SW 1271 (cell line): ENCODE results near the gene KIF1C.
A peak's percentile ranks its signal among the peaks of the same experiment; 100 is the strongest.

ENCODE experiments used
- DNase-seq, 2 experiments: peaks; one replicate each; lab custom pipeline; 2025; lab: John Stamatoyannopoulos, UW

Gene KIF1C

GRCh38 chr17:4997302-4998026 is at the start of gene KIF1C, which contains the start of gene INCA1:
KIF1C (plus strand) TSS chr17:4997950; CDS start chr17:5000247, 2,297 bp downstream.
INCA1 (minus strand) TSS chr17:4997522; CDS start chr17:4994437, 3,085 bp downstream.
- peak; percentile 68 to 78 for DNase-seq

GRCh38 chr17:4948166-4948930 is 49.4 kb upstream of the KIF1C start, which contains the start of gene PFN1:
PFN1 (minus strand) TSS chr17:4948530; CDS start chr17:4948394, 136 bp downstream.
- DNase-seq = peak; percentile 69 to 85

DNA sequence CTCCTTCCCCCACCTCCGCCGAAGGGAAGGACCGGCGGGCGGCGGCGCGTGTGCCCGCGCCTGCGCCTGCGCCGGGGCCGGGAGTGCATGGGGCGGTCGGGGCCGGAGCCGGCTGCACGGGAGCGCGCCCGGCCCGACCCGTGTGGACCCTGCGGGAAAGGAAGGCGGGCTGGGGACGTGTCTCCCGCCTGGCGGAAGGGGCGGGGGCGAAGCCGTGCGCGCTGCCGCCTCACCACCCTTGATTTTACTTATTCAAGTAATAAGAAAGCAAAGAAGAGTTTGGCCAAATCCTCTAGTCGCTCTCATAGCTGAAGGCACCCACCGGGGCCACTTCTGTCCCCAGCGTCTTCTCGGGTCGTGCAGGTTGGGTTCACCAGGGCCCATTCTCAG is 48.8 kb upstream of the KIF1C start:
- peak; percentile 40 to 85 for DNase-seq

GRCh38 chr17:4949321-4950074 is 48.3 kb upstream of the KIF1C start:
- peak; percentile 49 to 80 for DNase-seq

- DNase-seq = peak in 1 of 2 experiments; percentile 47
Measured at GRCh38 chr17:4950075-4950745, 47.5 kb upstream of the KIF1C start.

- no peak for DNase-seq
Measured at GRCh38 chr17:4950746-4951204, 47.0 kb upstream of the KIF1C start, which contains the start of gene ENO3. ENO3 (plus strand) TSS chr17:4951119; CDS start chr17:4951830, 711 bp downstream.

DNA sequence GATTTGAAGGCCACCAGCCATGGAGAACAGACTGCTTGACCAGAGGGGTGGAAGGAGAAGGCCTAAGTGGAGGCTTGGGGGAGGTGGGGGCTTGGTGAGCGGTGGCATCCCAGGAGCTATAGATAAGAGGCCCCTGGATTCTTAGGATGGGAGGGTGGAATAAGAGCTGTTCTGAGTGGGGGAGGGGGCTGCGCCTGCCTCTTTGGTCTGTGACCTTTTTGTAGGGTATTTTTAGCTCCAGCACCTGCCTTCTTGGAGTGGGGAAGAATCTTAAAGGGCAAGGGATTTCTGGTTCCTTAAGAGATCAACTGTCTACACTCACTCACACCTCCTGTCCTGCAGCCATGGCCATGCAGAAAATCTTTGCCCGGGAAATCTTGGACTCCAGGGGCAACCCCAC is 46.3 kb upstream of the KIF1C start:
- no peak for DNase-seq

GRCh38 chr17:4953451-4953961 is 44.2 kb upstream of the KIF1C start:
- no peak for DNase-seq

GRCh38 chr17:4955091-4955490 is 42.7 kb upstream of the KIF1C start:
- no peak for DNase-seq

DNA sequence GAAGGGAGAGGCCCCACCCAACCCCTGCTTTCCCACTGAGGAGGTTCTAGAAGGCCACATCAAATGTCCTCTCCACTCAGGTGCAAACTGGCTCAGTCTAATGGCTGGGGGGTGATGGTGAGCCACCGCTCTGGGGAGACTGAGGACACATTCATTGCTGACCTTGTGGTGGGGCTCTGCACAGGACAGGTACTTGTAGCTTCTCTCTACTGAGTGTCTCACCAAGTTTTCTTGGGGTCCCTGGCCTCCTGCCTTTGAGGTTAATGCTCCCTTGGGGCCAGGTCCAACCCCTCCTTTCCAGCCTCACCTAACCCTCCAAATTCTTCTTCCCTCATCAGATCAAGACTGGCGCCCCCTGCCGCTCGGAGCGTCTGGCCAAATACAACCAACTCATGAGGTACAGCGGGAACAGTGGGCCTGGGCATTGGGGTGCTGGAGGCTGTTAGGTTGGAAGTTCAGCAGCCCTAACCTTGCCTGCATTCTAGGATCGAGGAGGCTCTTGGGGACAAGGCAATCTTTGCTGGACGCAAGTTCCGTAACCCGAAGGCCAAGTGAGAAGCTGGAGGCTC is 41.2 kb upstream of the KIF1C start:
- no peak for DNase-seq

- DNase-seq = no peak
Measured at GRCh38 chr17:4958102-4958501, 39.6 kb upstream of the KIF1C start.

- DNase-seq = no peak
Measured at GRCh38 chr17:4959261-4959965, 38.3 kb upstream of the KIF1C start.

DNA sequence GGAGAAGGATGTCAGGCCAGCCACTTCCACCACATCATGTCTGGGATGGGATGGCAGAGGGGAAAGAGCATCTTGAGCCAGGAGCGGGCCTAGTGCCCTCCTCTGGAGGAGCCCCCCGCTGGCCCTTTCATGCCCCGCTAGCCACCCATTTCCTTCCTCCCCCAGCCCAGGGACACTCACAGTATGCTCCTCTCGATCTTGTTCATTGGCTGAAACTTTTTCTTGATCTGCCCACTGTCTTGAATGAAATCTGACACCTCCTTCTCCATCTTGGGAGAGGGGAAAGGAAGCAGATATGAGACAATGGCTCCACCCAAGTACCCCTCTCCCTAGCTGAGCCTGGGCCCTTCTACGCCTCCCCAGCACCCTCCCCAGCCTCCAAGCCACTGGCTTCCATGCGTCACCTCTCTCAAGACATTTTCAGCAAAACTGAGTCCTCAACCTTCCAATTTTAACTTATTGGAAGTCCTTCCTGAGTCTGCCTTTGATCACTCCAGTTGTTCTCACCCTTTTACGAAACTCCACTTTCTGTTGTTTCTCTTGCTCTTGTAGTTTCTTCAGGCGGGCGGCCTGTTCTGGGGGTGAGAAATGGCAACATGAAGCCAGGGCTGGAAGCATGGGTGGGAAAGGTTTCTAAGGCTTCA is 37.3 kb upstream of the KIF1C start:
- DNase-seq = no peak

DNA sequence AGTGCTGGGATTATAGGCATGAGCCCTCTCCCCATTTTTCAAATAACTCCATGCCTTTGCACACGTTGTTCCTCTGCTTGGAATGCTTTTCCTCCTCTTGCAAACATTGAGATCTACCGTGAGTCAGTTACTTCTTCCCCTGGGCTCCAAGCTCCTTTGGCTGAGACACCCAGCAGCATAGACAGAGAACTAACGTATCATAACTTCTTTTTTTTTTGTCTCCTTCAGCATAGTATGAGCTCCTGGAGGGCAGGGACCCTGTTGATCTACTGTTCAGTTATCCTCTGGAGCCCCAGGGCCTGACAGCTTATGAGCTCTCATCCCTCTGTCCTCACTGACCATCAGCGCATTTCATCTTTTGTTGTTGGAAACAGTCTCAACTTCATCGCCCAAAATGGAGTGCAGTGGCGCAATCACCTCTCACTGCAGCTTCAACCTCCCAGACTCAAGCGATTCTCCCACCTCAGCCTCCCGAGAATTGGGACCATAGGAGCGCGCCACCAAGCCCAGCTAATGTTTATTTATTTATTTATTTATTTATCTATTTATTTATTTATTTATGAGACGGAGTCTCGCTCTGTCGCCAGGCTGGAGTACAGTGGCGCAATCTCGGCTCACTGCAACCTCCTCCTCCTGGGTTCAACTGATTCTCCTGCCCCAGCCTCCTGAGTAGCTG is 32.3 kb upstream of the KIF1C start:
- DNase-seq = no peak

GRCh38 chr17:4966844-4967538 is 30.8 kb upstream of the KIF1C start:
- DNase-seq = peak; percentile 98 to 100

DNA sequence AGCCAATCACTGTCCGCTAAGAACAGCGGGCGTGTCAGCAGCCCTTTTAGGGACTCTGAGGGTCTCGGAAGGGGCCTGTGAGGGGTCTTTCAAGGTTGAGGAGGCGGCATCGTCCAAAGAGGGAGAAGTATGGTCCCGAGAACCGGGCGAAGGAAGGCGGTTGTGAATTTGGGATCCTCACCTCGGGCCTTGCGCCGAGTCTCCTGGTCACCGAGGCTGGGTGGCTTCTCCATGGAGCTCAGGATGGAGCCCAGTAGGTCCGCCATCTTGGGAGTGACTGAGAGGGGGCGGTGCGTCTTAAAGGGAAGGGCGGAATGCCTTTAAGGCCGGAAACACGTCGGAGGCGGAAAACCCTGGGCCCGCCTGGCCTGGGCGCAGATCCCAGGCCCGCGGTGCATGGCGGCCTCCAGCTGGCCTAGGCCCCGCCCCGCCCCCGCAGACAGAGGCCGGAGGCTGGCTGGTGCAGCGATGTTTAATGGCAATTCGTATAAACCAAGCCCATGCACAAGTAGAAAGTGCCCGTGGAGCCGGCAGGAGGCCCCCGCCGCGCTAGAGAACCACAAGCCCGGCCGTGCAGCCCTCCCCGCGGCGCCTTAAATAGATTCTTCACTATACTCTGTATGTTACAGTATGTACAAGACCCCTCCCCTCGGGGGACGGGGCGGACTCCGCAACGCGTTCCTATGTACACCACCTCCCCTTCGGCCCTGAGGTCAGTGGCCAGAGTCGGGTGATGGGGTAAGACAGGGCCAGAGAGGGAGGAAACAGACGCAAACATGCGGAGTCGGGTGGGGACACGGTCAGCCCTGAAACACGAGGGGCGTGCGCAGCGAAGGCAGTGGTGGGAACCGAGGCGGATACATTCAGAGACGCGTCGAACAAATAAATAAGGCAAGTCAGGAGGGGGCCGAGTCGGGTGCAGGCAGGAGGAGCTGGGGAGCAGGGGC is 29.9 kb upstream of the KIF1C start, which contains the start of gene SPAG7:
SPAG7 (minus strand) TSS at position 279 of the 947 bp plus-strand sequence; CDS start at position 266, 13 bp downstream.
- DNase-seq = peak; percentile 69 to 94

DNA sequence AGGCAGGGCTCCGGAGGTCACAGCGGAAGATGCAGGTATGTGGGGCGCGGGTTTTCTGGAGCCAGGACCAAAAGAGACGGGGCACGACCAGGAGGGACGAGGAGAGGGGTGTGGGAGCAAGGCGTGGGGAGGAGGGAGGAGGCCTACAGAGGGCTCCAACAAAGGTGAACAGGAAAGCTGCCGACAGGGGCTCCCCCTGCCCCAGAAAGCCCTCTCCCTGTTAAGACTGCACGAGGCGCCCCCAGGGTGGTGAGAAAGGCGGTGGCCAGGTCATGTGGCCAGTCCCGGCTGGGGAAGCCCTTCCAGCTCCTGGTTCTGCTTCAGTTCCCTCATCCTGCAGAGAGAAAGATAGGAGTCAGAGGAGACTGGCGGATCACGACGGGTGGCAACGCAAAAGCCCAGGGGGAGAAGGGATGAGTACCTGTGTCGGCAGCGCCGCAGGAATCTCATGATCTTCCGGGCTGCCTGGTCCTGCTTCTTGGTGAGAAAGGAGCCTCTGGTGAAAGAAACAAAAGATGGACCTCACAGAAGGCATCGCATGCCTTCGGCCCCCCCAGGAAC is 29.2 kb upstream of the KIF1C start:
- no peak for DNase-seq
